Skin epidermis (tissue), 12 donors: Measurements from ENCODE around the gene FGF6.
"Not testable (repeated sequence)": the region's sequence is repeated elsewhere in the genome, so short reads cannot be mapped to it uniquely, and the experiment has no call there.

Source experiments
- H3K27ac ChIP-seq, 21 experiments: fragments of 200-600 bp; sonication (generic) in 11 of 21; one replicate each; pipeline ENCODE4 v1.5.0; 2020; ENCODE audit warnings: mild to moderate bottlenecking in 3 of 21, inconsistent platforms in 2 of 21, moderate library complexity in 2 of 21
- H3K4me3 ChIP-seq, 7 experiments: fragments of 200-600 bp; sonication (generic) in 2 of 7; one replicate each; pipeline ENCODE4 v1.5.0; 2020; ENCODE audit warnings: inconsistent platforms in 2 of 7, mild to moderate bottlenecking in 2 of 7, moderate library complexity in 1 of 7

Gene FGF6

GRCh38 chr12:4424422-4424821 is 21.2 kb downstream of the FGF6 start:
- Histone ChIP-seq H3K27ac (no peak overlapping the region), H3K4me3 (no peak overlapping the region)

DNA sequence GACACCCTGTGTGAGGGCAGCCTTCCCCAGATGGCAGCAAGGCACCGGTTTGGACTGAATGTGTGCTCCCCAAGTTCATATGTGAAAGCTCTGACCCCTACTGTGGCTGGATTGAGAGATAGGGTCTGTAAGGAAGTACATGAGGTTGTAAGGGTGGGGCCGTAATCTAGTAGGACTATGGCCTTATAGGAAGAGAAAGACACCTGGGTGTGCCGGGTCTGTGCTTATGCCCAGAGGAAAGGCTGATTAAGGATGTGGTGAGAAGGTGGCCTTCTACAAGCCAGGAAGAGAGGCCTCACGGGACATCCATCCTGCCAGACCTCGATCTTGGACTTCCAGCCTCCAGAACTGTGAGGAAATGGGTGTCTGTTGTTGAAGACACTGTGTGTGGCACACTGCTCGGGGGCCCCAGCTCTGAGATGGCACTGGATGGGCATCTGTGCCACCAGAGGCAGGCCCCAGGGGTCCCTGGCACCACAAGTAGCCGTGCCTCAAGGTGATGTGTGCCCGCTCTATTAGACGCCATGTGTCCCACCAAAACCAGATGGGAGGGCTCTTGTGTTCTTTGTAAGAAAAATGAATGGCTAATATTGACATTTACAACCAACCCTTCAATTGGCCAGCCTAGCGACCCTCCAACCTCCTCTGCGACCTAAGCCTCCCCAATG is 22.0 kb downstream of the FGF6 start:
- H3K27ac ChIP-seq, result no peak overlapping the region
- no peak overlapping the region for H3K4me3 ChIP-seq

DNA sequence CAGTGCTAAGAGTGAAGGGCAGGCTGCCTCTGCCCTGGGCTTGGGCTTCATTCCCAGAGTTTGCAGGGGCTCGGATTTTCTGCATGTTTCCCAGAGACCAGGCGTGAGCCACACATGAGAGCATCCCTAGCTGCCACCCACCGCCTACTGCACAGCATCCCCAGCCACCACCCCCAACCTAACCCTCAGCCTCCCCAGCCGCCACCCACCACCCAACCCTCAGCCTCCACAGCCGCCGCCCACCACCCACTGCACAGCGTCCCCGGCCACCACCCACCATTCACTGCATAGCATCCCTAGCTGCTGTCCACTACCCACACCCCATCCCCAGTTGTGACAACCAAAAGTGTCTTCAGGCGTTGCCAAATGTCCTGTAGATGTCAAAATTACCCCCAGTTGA is 22.6 kb downstream of the FGF6 start:
- Histone ChIP-seq H3K4me3 (no peak overlapping the region), H3K27ac (no peak overlapping the region)

DNA sequence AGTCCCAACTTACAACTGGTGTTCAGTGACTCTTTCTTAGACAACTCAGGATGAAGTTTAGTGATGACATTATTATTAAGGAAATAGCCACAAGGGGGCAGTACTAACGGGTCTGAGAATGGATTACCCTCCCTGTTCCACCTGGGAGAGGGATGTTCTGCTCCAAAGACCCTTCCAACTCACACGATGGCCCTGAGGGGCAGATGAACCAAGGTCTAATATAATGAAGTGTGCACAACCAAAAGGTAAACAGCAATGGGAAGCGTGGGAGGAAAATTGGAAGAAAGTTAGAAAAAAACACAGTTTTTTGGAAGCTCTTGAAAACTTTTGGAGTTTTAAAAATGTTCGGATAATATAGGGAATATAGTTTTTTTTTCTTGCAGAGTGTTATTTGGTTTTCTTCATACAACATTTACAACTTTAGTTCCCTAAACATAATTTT is 24.0 kb downstream of the FGF6 start:
- H3K27ac ChIP-seq, result no peak overlapping the region
- no peak overlapping the region for H3K4me3 ChIP-seq

DNA sequence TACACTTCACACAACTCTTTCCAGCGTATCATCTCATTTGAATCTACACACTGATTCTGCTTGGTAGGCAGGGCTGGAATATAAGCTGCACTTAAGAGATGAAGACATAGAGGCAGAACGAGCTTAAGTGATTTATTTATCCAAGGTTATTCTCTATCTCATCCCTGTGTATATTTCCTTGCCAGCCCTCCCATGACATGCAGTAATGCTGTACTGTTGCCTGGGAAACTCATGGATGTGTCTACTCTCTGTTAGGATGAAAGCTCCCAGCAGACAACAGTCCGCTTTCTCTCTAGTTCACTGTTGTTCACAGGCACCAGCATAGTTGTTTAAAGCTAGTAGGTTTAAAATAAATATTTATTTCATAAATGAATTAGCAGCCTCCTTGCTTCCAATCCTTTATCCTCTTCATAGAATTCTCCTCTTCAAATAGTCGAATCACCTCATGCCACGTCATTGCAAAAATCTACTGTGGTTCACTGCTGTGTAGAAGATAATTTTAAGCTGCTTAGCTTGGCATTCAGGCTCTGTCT is 25.4 kb downstream of the FGF6 start:
- no peak overlapping the region for H3K27ac ChIP-seq
- no peak overlapping the region for H3K4me3 ChIP-seq

GRCh38 chr12:4418913-4419312 is 26.7 kb downstream of the FGF6 start:
- no peak overlapping the region for H3K4me3 ChIP-seq
- no peak overlapping the region for H3K27ac ChIP-seq

DNA sequence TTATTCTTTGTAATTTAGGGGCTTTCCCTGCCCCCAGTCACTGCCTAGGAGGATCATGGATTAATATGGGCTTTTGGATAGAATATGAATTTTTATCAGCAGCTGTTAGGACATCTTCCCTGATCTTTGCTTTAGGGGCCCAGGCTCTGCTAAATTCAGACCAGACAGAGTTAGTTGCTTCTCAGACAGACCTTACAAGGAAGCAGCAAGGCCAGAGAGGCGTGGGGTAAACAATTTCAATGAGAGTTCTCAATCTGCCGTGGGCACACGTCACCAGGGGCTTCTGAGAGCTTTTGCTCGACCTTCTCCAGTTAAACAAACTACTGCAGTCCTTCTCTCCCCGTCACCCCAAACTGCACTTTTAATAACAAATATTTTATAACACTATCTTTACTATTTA is 27.7 kb downstream of the FGF6 start:
- Histone ChIP-seq H3K27ac (no peak overlapping the region), H3K4me3 (no peak overlapping the region)

- Histone ChIP-seq H3K27ac (no peak overlapping the region), H3K4me3 (no peak overlapping the region)
These were observed 28.2 kb downstream of the FGF6 start for GRCh38 chr12:4417455-4417854.

DNA sequence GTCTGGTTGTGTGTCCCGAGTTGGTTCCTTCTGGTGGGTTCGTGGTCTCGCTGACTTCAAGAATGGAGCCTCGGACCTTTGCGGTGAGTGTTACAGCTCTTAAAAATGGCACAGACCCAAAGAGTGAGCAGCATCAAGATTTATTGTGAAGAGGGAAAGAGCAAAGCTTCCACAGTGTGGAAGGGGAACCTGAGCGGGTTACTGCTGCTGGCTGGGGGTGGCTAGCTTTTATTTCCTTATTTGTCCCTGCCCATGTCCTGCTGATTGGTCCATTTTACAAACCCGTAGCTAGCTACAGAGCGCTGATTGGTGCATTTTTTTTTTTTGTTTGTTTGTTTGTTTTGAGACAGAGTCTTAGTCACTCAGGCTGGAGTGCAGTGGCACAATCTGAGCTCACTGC is 29.3 kb downstream of the FGF6 start:
- H3K4me3 ChIP-seq, result no peak overlapping the region
- H3K27ac ChIP-seq, result no peak overlapping the region

- Histone ChIP-seq H3K4me3 (no peak overlapping the region), H3K27ac (no peak overlapping the region)
These were observed 33.1 kb downstream of the FGF6 start for GRCh38 chr12:4412465-4412864.

- Histone ChIP-seq H3K4me3 (no peak overlapping the region), H3K27ac (no peak overlapping the region)
These were observed 33.6 kb downstream of the FGF6 start for GRCh38 chr12:4412056-4412455.

- H3K4me3 ChIP-seq, result no peak overlapping the region
- no peak overlapping the region for H3K27ac ChIP-seq
These were observed 38.5 kb downstream of the FGF6 start for GRCh38 chr12:4407136-4407535.

DNA sequence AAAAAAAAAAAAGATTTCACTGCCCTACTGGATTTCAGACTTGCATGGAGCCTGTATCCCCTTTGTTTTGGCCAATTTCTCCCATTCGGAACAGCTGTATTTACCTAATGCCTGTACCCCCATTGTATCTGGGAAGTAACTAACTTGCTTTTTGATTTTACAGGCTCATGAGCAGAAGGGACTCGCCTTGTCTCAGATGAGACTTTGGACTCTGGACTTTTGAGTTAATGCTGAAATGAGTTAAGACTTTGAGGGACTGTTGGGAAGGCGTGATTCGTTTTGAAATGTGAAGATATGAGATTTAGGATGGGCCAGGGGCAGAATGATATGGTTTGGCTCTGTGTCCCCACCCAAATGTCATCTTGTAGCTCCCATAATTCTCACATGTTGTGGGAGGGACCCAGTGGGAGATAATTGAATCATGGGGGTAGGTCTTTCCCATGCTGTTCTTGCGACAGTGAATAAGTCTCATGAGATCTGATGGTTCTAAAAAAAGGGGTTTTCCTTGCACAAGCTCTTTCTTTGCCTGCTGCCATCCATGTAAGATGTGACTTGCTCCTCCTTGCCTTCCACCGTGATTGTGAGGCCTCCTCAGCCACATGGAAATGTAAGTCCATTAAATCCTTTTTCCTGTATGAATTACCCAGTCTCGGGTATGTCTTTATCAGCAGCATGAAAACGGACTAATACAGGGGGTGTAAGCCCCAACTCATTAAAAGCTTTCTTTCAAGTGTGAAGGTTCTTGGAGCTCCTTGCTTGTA is 40.6 kb downstream of the FGF6 start:
- H3K4me3 ChIP-seq, H3K27ac ChIP-seq: not testable (repeated sequence)

- no peak overlapping the region for H3K4me3 ChIP-seq
These were observed 42.6 kb downstream of the FGF6 start for GRCh38 chr12:4402996-4403395.

GRCh38 chr12:4401117-4401516 is 44.5 kb downstream of the FGF6 start:
- no peak overlapping the region for H3K27ac ChIP-seq
- H3K4me3 ChIP-seq, result no peak overlapping the region

More at GRCh38 chr12:4402996-4403395, 42.6 kb downstream of the FGF6 start:
- no peak overlapping the region for H3K27ac ChIP-seq

- no peak overlapping the region for H3K27ac ChIP-seq
- no peak overlapping the region for H3K4me3 ChIP-seq
These were observed 49.8 kb downstream of the FGF6 start for GRCh38 chr12:4395818-4396217.

DNA sequence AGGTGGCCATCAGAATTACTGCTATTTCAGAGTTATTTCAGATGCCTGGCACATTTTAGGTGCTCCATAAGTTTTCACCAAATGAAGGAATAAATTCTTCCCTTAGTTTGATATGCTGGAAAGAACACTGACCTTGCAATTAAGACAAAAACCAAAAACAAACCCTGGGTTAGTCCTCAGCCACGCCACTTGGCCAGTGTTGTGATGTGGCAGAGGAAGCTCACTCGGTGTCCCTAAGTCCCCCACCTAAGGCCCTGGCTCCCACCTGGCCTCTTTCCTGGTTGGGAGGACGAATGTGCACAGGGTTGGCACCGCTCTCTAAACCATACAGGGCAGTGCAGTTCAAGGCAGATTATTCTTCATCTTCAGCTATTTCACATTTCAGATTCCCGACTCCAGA is 52.4 kb downstream of the FGF6 start:
- Histone ChIP-seq H3K4me3 (no peak overlapping the region), H3K27ac (no peak overlapping the region)

DNA sequence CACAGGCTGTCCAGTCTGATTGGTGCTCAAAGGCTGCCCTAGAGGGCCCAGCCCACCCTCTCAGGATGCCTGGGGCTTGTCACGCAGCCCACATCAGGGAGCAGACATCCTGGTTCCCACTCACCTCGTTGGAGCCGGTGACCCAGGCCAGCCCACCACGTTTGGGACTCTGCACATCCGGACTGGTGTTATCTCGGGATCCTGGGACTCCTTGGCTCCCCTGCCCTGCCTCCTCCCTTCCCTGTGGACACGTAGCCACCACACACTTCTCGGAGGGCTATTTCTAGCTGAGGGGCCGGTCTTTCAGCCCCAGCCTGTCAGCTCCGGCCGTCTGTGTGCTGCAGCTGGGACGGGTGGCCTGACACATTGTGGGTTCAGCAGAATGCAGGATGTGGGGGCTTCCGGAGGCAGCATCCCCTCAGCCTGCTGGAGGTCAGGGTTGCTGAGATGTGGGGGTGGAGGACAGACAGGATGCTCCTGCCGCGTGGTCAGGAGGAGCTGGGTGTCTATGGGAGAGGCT is 53.3 kb downstream of the FGF6 start:
- no peak overlapping the region for H3K27ac ChIP-seq
- H3K4me3 ChIP-seq, result no peak overlapping the region

- no peak overlapping the region for H3K27ac ChIP-seq
- H3K4me3 ChIP-seq, result no peak overlapping the region
These were observed 57.0 kb downstream of the FGF6 start for GRCh38 chr12:4388662-4389061.

- no peak overlapping the region for H3K27ac ChIP-seq
These were observed 57.6 kb downstream of the FGF6 start for GRCh38 chr12:4388032-4388431.

DNA sequence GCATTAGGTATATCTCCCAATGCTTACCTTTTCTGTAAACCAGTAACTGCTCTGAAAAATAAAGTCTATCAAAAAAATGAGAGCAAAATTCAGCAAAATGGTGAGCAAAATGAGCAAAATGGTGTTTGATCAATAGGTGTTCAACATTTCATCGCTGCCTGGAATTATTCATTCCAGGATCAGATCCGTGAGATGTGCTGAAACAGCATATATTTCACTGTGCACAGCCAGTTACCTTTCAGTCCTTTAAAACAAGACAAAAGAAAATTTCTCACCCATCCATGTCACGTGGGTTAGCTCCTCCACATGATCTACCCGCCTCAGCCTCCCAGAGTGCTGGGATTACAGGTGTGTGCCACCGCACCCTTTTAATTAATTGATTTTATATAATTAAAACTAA is 58.0 kb downstream of the FGF6 start:
- H3K27ac ChIP-seq, result no peak overlapping the region
- no peak overlapping the region for H3K4me3 ChIP-seq

More at GRCh38 chr12:4388032-4388431, 57.6 kb downstream of the FGF6 start:
- H3K4me3 ChIP-seq, result no peak overlapping the region
